Activated naive CD8-positive, alpha-beta T cell treated with anti-CD3 and anti-CD28 coated beads, Interleukin-2, amount 10 ng/mL, durations not matched to agents 7 days and 5 days (primary cell): ENCODE results near the gene EDN2. TPM values are rescaled to one million over a fixed set of nuclear protein-coding genes. Genes with fewer than 3 reads are reported as not detected.

Experiments
- ATAC-seq: fragments of 150-1000 bp; cut with Tn5 transposase; one replicate; pipeline ENCODE4 v1.10.0; 2021; ENCODE audit warnings: low read depth, moderate library complexity
- POLR2A ChIA-PET: fragments of 350-600 bp; sonication (Branson Sonifier 250); formaldehyde crosslinking; loops from one replicate; lab custom pipeline; 2021; ENCODE audit warnings: antibody characterized with exemption; lab: Charles Lee
- DNase-seq: peaks from one replicate; pipeline ENCODE4 v3.0.0; 2021
- H3K27ac Mint-ChIP-seq: one replicate; pipeline ENCODE4 v1.8.0; 2022; ENCODE audit warnings: mild to moderate bottlenecking, mixed read lengths
- H3K27me3 Mint-ChIP-seq: one replicate; pipeline ENCODE4 v1.8.0; 2022; ENCODE audit warnings: mild to moderate bottlenecking, moderate library complexity, mixed read lengths
- H3K36me3 Mint-ChIP-seq: one replicate; pipeline ENCODE4 v1.8.0; 2021; ENCODE audit warnings: mild to moderate bottlenecking, mixed read lengths
- H3K4me1 Mint-ChIP-seq: one replicate; pipeline ENCODE4 v1.8.0; 2021; ENCODE audit warnings: mixed read lengths
- H3K4me3 Mint-ChIP-seq: one replicate; pipeline ENCODE4 v1.8.0; 2022; ENCODE audit warnings: mild to moderate bottlenecking, moderate library complexity, mixed read lengths
- H3K9me3 Mint-ChIP-seq: one replicate; pipeline ENCODE4 v1.8.0; 2021; ENCODE audit warnings: mixed read lengths
- total RNA-seq, 2 experiments: library from RNA; stranded (reverse); gene quantifications; one replicate each; pipeline ENCODE4 v1.2.3, GENCODE V29; 2021

EDN2 gene
- total RNA-seq, 2 experiments from 2014 or later: not detected

GRCh38 chr1:41523949-41524675, 39.6 kb upstream of the EDN2 start:
- POLR2A ChIA-PET: no interaction called here
- H3K9me3 Mint-ChIP-seq: no peaks in the 10 kb centered on the region
- no peak overlapping the region for H3K4me3 Mint-ChIP-seq
- DNase-seq (no peak), ATAC-seq (no peak)
- H3K4me1 Mint-ChIP-seq: peaks cover 2% of the 10 kb centered on the region
- no peak overlapping the region for H3K27ac Mint-ChIP-seq
- H3K36me3 Mint-ChIP-seq: peaks cover 5% of the 10 kb centered on the region
- H3K27me3 Mint-ChIP-seq: no peaks in the 10 kb centered on the region

GRCh38 chr1:41523071-41523470, 38.6 kb upstream of the EDN2 start:
- ATAC-seq: no peak
- Mint-ChIP-seq H3K4me1 (peaks cover 2% of the 10 kb centered on the region), H3K36me3 (peaks cover 4% of the 10 kb centered on the region), H3K27me3 (no peaks in the 10 kb centered on the region), H3K4me3 (no peak overlapping the region), H3K27ac (no peak overlapping the region), H3K9me3 (no peaks in the 10 kb centered on the region)
- POLR2A ChIA-PET: no interaction called here
- no peak for DNase-seq

- DNase-seq (no peak), ATAC-seq (no peak)
- H3K9me3 Mint-ChIP-seq: no peaks in the 10 kb centered on the region
- no peak overlapping the region for H3K27ac Mint-ChIP-seq
- peaks cover 3% of the 10 kb centered on the region for H3K36me3 Mint-ChIP-seq
- H3K4me1 Mint-ChIP-seq: peaks cover 5% of the 10 kb centered on the region
- POLR2A ChIA-PET: interaction anchor here (0.7 kb wide), 1 partner anchor 325 kb away, joined by 3 read pairs; no protein-coding TSS in a partner anchor
- no peak overlapping the region for H3K4me3 Mint-ChIP-seq
- no peaks in the 10 kb centered on the region for H3K27me3 Mint-ChIP-seq
Observed at GRCh38 chr1:41521766-41522165, 37.3 kb upstream of the EDN2 start.

- ATAC-seq: no peak
- no peaks in the 10 kb centered on the region for H3K9me3 Mint-ChIP-seq
- H3K27ac Mint-ChIP-seq: no peak overlapping the region
- H3K36me3 Mint-ChIP-seq: peaks cover 3% of the 10 kb centered on the region
- DNase-seq: no peak
- no peaks in the 10 kb centered on the region for H3K27me3 Mint-ChIP-seq
- H3K4me1 Mint-ChIP-seq: peaks cover 6% of the 10 kb centered on the region
- POLR2A ChIA-PET: no interaction called here
- no peak overlapping the region for H3K4me3 Mint-ChIP-seq
Observed at GRCh38 chr1:41520951-41521752, 36.7 kb upstream of the EDN2 start.

- Mint-ChIP-seq H3K4me1 (peaks cover 6% of the 10 kb centered on the region), H3K27ac (no peak overlapping the region), H3K9me3 (no peaks in the 10 kb centered on the region), H3K4me3 (no peak overlapping the region), H3K27me3 (no peaks in the 10 kb centered on the region), H3K36me3 (peaks cover 3% of the 10 kb centered on the region)
- no peak for ATAC-seq
- POLR2A ChIA-PET: no interaction called here
- no peak for DNase-seq
Observed at GRCh38 chr1:41519667-41520066, 35.2 kb upstream of the EDN2 start.

GRCh38 chr1:41518471-41518870, 34.0 kb upstream of the EDN2 start:
- DNase-seq (no peak), ATAC-seq (no peak)
- no peak overlapping the region for H3K4me3 Mint-ChIP-seq
- H3K36me3 Mint-ChIP-seq: peaks cover 3% of the 10 kb centered on the region
- peaks cover 6% of the 10 kb centered on the region for H3K4me1 Mint-ChIP-seq
- no peaks in the 10 kb centered on the region for H3K9me3 Mint-ChIP-seq
- no peak overlapping the region for H3K27ac Mint-ChIP-seq
- POLR2A ChIA-PET: no interaction called here
- no peaks in the 10 kb centered on the region for H3K27me3 Mint-ChIP-seq

GRCh38 chr1:41517062-41517438, 32.6 kb upstream of the EDN2 start:
- no peak overlapping the region for H3K27ac Mint-ChIP-seq
- no peaks in the 10 kb centered on the region for H3K9me3 Mint-ChIP-seq
- ATAC-seq (no peak), DNase-seq (no peak)
- POLR2A ChIA-PET: no interaction called here
- peaks cover 3% of the 10 kb centered on the region for H3K36me3 Mint-ChIP-seq
- H3K4me3 Mint-ChIP-seq: no peak overlapping the region
- H3K27me3 Mint-ChIP-seq: no peaks in the 10 kb centered on the region
- H3K4me1 Mint-ChIP-seq: peaks cover 6% of the 10 kb centered on the region

GRCh38 chr1:41516168-41517061, 31.9 kb upstream of the EDN2 start:
- DNase-seq (peak; percentile 84), ATAC-seq (peak; percentile 88)
- H3K36me3 Mint-ChIP-seq: peaks cover 3% of the 10 kb centered on the region
- H3K9me3 Mint-ChIP-seq: no peaks in the 10 kb centered on the region
- no peak overlapping the region for H3K27ac Mint-ChIP-seq
- no peaks in the 10 kb centered on the region for H3K27me3 Mint-ChIP-seq
- H3K4me3 Mint-ChIP-seq: peak overlapping the region; percentile 23
- POLR2A ChIA-PET: interaction anchor here (0.5 kb wide), 1 partner anchor 1406 kb away, joined by 3 read pairs; no protein-coding TSS in a partner anchor
- peaks cover 6% of the 10 kb centered on the region for H3K4me1 Mint-ChIP-seq

- H3K36me3 Mint-ChIP-seq: peaks cover 3% of the 10 kb centered on the region
- DNase-seq (no peak), ATAC-seq (no peak)
- no peaks in the 10 kb centered on the region for H3K9me3 Mint-ChIP-seq
- no peak overlapping the region for H3K27ac Mint-ChIP-seq
- H3K4me3 Mint-ChIP-seq: no peak overlapping the region
- peaks cover 6% of the 10 kb centered on the region for H3K4me1 Mint-ChIP-seq
- POLR2A ChIA-PET: no interaction called here
- H3K27me3 Mint-ChIP-seq: no peaks in the 10 kb centered on the region
Observed at GRCh38 chr1:41515778-41516167, 31.3 kb upstream of the EDN2 start.

GRCh38 chr1:41515131-41515678, 30.7 kb upstream of the EDN2 start:
- Mint-ChIP-seq H3K27ac (no peak overlapping the region), H3K4me3 (no peak overlapping the region), H3K9me3 (no peaks in the 10 kb centered on the region), H3K36me3 (peaks cover 3% of the 10 kb centered on the region), H3K27me3 (no peaks in the 10 kb centered on the region), H3K4me1 (peaks cover 6% of the 10 kb centered on the region)
- ATAC-seq: no peak
- no peak for DNase-seq
- POLR2A ChIA-PET: no interaction called here

- no peak for ATAC-seq
- DNase-seq: no peak
- peaks cover 6% of the 10 kb centered on the region for H3K4me1 Mint-ChIP-seq
- H3K4me3 Mint-ChIP-seq: no peak overlapping the region
- no peaks in the 10 kb centered on the region for H3K9me3 Mint-ChIP-seq
- H3K27ac Mint-ChIP-seq: no peak overlapping the region
- POLR2A ChIA-PET: no interaction called here
- peaks cover 2% of the 10 kb centered on the region for H3K36me3 Mint-ChIP-seq
- no peaks in the 10 kb centered on the region for H3K27me3 Mint-ChIP-seq
Observed at GRCh38 chr1:41514381-41514780, 29.9 kb upstream of the EDN2 start.

- DNase-seq: peak; percentile 54
- H3K27ac Mint-ChIP-seq: no peak overlapping the region
Observed at GRCh38 chr1:41513383-41513735, 28.9 kb upstream of the EDN2 start.

More at GRCh38 chr1:41513383-41513735, 28.9 kb upstream of the EDN2 start:
- peaks cover 2% of the 10 kb centered on the region for H3K36me3 Mint-ChIP-seq
- H3K9me3 Mint-ChIP-seq: no peaks in the 10 kb centered on the region
- H3K4me3 Mint-ChIP-seq: no peak overlapping the region
- POLR2A ChIA-PET: no interaction called here
- no peaks in the 10 kb centered on the region for H3K27me3 Mint-ChIP-seq
- H3K4me1 Mint-ChIP-seq: peaks cover 6% of the 10 kb centered on the region
- no peak for ATAC-seq
